ENCODE data around the gene EP300.
"Not testable (repeated sequence)": the region's sequence is repeated elsewhere in the genome, so short reads cannot be mapped to it uniquely, and the experiment has no call there.

Gene EP300

DNA sequence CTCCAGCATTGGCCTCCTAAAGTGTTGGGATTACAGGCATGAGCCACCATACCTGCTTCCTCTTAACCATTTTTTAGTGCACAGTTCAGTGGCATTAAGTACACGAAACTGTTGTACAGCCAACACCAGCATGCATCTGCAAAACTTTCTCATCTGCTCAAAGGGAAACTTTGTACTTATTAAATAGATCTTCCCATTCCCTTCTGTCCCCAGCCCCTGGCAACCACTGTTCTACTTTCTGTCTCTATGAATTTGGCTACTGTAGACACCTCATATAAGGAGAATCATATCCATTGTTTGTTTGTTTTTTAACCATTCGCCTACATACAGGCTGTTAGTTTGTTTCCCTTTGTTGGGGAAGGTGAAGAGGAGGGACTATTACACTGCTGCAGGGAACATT lies 6.5 kb upstream of the EP300 start:
- no peak for DNase-seq

DNA sequence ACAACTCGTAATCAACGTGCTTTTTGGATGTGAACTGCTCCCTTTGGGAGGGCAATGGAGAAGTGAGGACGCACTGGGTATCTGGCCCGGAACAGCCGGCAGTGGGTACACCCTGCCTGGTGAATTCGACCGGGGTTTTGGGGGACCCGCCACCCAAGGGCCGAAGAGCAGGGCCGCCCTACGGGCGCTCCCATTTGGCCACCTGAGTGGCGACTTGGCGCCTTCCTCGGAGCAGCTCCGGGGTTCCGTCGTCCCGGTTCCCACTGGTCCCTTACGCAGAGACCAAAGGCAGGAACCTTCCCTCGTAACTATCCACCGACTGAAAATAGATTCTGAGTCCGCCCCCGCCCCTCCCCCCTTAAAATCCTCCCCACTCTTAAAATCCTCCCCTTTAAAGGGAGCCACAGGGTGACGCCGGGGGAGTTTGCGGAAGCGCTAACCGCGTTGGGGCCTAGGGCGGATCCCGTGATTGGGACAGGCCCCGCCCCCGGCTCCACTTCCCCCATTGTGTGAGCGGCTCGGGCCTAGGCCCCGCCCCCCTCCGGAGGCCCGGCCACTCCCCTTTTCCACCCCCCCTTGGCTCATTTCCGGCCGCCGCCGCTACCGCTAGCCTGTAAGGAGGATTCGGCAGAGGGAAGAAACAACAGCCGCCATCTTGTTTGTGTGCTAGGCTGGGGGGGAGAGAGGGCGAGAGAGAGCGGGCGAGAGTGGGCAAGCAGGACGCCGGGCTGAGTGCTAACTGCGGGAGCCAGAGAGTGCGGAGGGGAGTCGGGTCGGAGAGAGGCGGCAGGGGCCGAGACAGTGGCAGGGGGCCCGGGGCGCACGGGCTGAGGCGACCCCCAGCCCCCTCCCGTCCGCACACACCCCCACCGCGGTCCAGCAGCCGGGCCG lies 1.0 kb upstream of the EP300 start:
- DNase-seq, result peak; percentile 99

DNA sequence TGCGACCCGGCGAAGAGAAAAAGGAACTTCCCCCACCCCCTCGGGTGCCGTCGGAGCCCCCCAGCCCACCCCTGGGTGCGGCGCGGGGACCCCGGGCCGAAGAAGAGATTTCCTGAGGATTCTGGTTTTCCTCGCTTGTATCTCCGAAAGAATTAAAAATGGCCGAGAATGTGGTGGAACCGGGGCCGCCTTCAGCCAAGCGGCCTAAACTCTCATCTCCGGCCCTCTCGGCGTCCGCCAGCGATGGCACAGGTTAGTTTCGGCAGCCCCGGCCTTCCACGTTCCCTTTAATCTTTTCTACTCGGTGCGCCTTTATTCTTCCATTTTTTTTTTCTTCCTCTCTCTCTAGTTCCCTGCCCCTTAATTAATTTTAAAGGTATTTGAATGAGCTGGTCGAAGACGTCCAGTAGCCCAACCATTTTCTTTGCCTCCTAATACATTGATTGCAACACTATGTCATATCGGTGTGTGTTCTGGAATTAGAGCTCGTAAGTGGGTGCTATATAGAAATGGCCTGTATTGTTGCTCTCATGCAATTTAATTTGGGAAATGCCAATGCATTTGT lies 537 bp downstream of the EP300 start:
- peak; percentile 49 for DNase-seq

DNA sequence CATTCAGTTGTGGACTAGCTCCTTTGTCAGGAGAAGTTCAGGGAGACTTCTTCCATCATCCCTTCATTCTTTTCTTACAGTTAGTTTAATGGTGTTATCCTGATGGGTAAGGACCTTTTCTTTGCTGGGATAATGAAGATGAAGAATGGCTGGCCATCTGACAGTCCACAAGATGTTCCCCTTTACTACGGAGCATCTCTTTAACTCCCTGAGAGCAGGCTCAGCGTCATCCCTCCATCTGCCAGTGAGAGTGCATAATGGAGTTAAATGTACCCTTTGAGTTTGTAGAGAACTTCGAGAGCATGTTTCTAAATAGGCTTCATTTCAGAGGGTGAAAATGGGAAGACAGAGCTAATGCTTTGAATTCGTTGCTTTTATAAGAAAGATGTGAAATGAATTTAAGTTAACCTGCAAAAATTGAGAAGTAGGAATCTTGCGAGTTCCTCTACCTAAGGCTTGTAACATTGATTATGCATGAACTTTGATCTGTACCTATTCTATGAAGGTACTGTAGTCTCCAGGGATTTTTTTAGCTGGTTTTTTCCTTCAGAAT lies 1.7 kb downstream of the EP300 start:
- DNase-seq, result no peak

DNA sequence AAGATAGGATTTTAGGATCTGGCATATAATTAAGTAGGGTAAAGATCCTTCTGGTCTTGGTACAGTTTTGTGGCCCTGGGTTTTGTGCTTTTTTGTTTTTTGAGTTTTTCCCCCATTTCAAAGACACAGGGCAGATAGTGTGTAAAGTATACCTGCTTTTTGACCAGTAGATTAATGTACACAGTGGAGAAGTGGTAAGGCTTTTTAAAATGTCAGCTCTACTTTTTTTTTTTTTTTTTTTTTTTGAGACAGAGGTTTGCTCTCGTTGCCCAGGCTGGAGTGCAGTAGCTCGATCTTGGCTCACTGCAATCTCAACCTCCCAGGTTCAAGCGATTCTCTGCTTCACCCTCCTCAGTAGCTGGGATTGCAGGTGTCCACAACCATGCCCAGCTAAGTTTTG lies 4.0 kb downstream of the EP300 start:
- no peak for DNase-seq

DNA sequence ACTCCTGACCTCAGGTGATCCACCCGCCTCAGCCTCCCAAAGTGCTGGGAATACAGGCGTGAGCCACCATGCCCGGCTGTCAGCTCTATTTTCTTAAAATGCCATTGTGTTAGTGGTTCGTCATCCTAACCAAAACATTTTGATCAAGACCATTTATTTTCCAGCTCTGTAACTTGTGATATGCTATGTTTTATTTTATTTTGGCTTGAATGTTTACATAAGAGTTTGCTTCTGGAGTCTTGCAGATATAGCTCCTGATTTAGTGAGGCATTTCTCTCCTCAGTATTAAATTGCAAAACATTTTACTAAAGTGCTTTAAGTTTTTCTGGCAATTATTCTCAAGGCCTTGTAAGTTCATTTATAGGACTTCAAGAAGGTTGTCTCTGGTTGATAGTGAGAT lies 4.4 kb downstream of the EP300 start:
- DNase-seq, result no peak

DNA sequence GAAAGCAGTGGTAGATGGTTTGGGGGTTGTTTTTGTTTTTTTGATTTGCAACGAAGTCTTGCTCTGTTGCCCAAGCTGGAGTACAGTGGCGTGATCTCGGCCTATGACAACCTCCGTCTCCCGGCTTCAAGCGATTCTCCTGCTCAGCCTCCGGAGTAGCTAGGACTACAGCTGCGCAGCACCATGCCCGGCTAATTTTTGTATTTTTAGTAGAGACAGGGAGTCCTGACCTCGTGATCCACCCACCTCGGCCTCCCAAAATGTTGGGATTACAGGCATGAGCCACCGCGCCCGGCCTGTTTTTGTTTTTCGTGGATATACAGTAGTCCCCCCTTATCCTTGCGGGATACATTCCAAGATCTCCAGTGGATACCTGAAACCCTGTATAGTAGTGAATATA lies 6.6 kb downstream of the EP300 start:
- no peak for DNase-seq

DNA sequence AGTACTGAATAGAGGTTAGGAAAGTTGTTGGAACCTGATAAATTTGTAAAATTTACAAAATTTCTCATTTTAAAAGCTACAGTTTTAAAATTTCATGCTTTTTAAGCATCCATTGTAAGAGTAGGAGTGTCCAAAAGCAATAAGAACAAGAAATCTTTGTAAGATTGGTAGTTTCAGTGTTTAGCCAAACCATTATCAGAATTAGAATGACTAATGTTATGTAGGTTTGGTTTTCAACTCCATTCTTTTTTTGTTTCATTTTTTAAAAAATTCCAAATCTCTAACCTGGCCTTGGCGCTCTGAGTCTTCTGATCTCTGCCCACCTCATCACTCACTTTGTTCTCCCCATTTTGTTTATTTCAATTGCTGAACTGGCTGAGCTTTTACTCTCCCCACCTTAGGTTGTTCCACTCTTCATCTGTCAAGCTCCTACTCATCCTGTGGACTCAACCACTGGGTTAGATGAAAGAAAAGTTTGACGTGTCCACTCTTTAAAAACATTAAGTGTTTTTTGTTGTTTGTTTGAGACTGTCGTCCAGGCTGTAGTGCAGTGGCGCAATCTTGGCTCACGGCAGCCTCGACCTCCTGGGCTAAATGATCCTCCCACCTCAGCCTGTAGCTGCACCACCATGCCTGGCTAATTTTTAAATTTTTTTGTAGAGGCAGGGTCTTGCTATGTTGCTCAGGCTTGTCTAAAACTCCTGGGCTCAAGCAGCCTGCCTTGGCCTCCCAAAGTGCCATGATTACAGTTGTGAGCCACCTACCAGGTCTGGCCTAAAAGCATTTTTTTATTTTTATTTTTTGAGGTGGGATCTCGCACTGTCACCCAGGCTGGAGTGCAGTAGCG lies 14.0 kb downstream of the EP300 start:
- no peak for DNase-seq

DNA sequence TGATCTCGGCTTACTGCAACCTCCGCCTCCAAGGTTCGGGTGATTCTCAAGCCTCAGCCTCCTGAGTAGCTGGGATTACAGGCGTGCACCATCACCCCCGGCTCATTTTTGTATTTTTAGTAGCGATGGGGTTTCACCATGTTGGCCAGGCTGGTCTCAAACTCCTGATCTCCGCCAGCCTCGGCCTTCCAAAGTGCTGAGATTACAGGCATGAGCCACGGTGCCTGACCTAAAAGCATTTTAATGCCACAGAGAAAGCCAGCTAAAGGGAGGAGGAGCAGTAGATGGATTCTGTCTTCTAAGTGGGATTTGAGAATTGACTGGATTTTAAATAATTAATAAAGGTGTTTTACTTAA lies 14.6 kb downstream of the EP300 start:
- DNase-seq, result not testable (repeated sequence)

DNA sequence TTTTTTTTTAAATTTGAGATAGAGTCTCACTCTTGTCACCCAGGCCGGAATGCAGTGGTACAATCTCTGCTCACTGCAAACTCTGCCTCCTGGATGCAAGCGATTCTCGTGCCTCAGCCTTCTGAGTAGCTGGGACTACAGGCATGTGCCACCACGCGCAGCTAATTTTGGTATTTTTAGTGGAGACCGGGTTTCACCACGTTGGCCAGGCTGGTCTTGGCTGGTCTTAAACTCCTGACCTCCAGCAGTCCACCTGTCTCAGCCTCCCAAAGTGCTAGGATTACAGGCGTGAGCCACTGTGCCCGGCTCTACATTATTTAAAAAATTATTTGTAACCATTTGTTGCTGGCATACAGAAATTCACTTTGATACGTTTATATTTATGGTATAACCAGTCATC lies 18.6 kb downstream of the EP300 start:
- DNase-seq, result no peak

DNA sequence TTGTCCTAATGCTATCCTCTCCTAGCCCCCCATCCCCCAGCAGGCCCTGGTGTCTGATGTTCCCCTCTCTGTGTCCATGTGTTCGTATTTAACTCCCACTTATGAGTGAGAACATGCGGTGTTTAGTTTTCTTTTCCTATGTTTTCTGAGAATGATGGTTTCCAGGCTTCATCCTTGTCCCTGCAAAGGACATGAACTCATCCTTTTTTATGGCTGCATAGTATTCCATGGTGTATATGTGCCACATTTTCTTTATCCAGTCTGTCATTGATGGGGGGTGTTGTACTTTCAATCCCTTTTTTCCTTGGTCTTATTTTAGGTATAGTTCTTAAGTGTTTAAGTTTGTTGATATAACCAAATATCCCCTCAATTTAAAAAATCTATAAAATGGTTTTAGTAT lies 23.9 kb downstream of the EP300 start:
- no peak for DNase-seq

DNA sequence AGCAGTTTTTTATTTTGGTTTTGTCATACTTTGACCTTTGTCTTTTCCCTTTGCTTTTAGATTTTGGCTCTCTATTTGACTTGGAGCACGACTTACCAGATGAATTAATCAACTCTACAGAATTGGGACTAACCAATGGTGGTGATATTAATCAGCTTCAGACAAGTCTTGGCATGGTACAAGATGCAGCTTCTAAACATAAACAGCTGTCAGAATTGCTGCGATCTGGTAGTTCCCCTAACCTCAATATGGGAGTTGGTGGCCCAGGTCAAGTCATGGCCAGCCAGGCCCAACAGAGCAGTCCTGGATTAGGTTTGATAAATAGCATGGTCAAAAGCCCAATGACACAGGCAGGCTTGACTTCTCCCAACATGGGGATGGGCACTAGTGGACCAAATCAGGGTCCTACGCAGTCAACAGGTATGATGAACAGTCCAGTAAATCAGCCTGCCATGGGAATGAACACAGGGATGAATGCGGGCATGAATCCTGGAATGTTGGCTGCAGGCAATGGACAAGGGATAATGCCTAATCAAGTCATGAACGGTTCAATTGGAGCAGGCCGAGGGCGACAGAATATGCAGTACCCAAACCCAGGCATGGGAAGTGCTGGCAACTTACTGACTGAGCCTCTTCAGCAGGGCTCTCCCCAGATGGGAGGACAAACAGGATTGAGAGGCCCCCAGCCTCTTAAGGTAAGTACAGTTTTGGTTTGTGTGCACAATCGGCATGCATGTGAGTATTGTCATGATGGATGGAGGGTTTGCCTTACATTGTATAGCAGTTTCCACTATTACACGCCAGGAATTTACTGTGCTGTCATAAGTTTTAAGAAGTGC lies 25.0 kb downstream of the EP300 start:
- no peak for DNase-seq

DNA sequence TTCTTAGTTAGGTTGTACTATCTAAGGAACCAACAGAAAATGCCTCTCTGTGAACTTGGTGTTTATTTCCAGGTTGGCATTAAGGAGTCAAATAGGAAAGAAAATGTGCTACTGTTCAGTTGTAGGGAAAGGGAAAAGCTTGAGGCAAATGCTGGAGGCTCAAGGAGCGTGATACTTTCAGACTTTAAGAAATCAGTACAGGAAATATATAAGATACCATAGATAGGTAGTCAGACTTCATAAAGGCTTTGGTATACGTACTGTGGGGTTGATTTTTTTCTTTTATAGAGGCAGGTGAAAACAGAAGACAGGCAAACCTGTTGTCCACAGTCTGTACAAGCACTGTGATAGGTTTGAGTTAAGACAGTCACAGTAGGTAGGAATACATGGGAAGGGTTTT lies 30.8 kb downstream of the EP300 start:
- no peak for DNase-seq

DNA sequence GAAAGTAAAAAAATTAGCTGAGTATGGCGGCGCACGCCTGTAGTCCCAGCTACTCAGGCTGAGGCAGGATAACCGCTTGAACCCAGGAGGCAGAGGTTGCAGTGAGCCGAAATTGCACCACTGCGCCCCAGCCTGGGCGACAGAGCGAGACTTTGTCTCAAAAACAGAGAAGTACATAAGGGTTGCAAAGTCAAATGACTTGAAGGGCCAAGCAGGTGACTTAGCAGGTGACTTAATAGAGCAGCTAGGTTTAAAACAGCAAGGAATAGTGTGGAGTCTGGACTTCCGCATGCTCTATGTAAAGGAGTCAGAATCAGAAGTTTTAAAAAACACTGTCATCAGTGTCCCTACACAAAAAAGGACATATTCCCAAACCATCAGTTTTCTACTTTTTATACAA lies 31.7 kb downstream of the EP300 start:
- no peak for DNase-seq

DNA sequence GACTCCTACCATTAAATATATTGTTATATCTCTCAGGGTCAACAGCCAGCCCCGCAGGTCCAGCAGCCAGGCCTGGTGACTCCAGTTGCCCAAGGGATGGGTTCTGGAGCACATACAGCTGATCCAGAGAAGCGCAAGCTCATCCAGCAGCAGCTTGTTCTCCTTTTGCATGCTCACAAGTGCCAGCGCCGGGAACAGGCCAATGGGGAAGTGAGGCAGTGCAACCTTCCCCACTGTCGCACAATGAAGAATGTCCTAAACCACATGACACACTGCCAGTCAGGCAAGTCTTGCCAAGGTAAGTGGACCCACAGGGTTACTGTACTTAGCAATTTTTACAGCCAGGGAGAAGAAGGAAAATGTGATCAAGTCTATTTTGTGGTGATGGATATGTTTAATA lies 35.1 kb downstream of the EP300 start:
- DNase-seq, result no peak

DNA sequence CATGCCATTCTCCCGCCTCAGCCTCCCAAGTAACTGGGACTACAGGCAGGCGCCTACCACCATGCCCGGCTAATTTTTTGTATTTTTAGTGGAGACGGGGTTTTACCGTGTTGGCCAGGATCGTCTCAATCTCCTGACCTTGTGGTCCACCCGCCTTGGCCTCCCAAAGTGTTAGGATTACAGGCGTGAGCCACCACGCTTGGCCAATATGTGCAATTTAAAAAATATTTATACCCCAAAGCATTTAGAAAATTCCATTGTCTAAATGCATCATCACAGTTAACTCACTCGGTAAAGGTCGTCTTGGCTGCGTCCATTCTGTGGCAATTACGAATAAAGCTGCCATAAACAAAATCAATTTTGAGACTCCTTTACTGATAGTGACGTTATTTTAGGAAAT lies 36.2 kb downstream of the EP300 start:
- DNase-seq, result no peak

DNA sequence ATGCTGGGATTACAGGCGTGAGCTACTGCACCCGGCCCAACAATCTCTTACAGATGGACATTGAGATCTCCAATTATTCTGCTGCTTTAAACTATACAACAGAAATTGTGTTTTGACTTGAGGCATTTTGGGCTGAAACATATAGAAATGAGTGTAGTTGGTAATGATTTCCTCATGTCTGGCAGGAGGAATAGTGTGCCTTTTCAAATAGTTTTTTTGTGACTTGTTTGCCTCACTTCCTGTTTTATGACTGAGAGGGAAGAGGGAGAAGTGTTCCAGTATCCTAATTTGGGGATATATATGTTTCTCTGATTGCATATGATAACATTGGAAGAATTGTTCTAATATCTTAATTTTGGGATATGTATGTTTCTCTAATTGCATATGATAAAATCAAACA lies 40.2 kb downstream of the EP300 start:
- no peak for DNase-seq

DNA sequence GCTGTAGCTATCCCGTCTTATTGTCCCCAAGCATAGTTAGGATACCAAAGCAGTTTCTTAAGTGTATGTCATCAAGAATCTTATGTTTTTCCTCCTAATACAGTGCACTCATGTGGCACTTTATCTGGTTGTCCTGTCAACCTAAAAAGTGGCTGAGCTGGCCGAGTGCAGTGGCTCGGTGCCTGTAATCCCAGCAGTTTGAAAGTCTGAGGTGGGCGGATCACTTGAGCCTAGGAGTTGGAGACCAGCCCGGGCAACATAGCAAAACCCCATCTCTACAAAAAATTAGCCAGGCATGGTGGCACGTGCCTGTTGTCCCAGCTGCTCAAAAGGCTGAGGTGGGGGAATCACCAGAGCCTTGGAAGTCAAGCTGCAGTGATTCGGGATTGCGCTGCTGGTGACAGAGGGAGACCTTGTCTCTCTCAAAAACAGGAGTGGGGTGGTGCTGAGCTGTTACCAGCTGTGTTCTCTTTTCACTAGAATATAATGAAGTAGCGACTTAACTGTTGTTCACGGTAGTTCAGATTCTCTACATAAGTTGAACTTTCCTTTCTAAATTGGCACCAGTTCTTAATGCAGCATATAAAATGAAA lies 48.1 kb downstream of the EP300 start:
- DNase-seq, result no peak

DNA sequence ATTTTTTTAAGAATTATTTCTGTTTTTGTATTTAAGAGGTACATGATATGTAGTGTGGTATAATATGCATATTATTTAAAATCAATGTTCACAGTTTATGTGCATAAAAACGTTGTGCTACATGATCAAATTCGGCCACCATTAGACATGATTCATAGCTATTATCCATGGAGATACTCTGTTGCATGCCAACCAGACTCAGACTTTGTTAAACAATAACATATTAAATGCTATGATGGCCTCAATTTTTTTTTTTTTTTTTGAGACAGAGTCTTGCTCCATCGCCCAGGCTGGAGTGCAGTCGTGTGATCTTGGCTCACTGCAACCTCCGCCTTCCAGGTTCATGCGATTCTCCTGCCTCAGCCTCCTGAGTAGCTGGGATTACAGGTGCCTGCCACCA lies 53.5 kb downstream of the EP300 start:
- not testable (repeated sequence) for DNase-seq

DNA sequence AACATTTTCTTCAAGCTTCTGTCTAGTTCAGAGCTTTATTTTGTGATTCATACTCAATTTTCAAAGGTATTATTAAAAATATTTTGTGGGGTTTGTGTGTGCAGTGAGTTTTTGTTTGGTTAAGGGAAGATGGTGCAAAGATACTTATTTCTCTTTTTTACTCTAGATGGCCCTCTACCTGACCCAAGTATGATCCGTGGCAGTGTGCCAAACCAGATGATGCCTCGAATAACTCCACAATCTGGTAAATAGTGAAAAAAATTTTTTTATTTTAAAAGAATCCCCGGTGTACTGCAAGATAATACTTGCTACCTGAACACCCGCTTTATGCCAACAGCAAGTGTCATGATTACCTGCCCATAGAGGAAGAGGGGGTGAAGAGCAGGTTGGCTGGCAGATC lies 54.2 kb downstream of the EP300 start:
- DNase-seq, result no peak

DNA sequence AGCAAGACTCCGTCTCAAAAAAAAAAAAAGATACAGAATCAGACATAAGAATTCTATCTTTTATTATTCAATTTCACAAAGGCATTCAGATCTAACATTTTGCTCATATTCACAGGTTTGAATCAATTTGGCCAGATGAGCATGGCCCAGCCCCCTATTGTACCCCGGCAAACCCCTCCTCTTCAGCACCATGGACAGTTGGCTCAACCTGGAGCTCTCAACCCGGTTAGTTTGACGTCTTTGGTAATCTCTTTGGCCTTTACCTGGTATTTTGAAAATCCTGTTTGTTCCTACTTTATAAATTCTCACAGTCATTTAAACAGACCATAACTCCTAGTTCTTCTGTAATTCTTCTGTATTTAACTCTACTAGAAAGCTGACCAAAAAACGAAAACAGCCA lies 55.3 kb downstream of the EP300 start:
- DNase-seq, result no peak

DNA sequence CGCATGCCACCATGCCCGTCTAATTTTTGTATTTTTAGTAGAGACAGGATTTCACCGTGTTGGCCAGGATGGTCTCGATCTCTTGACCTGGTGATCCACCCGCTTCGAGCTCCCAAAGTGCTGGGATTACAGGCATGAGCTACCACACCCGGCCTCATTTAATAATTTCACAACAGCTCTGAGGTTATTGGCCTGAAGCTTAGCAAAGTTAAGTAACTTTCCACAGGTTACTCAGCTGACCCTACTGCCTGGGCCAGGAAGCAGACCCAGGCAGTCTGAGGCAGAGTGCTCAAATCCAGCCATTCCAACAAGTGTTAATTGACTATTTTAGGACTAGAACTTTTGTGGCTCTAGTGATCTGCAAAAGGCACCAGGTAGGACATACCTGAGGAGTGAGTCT lies 60.5 kb downstream of the EP300 start:
- no peak for DNase-seq

Measured in stimulated activated CD8-positive, alpha-beta memory T cell treated with anti-CD3 and anti-CD28 coated beads, Interleukin-4, amount 100 ng/mL, for 48 hours (primary cell).